Lung (tissue), 12 donors: Measurements from ENCODE around the gene ZDHHC24. TPM values are rescaled to one million over a fixed set of nuclear protein-coding genes. Genes with fewer than 3 reads are reported as not detected.

Experiments used
- ATAC-seq: fragments of 200-7000 bp; cut with Tn5 transposase; one replicate; pipeline ENCODE4 v1.9.1; 2020; ENCODE audit warnings: moderate number of reproducible peaks; ENCODE audit not compliant: insufficient read depth, low FRiP score
- DNase-seq, 3 donors: peaks; one replicate each; pipeline ENCODE4 v3.0.0-alpha.2; 2013 to 2017
- H3K27ac ChIP-seq, 2 donors: one replicate each; pipeline ENCODE4 v1.5.1; 2013; ENCODE audit warnings: mild to moderate bottlenecking in 2 of 2, moderate library complexity in 2 of 2, control low read depth in 1 of 2, inconsistent platforms in 1 of 2, low read depth in 1 of 2, low read length in 1 of 2
- H3K27me3 ChIP-seq, 3 donors: one replicate each; pipeline ENCODE4 v1.5.1; 2013; ENCODE audit warnings: low read length in 2 of 3; ENCODE audit not compliant: control insufficient read depth in 3 of 3, insufficient read depth in 3 of 3
- H3K36me3 ChIP-seq, 4 donors: one replicate each; pipeline ENCODE4 v1.5.1; 2013; ENCODE audit warnings: low read length in 4 of 4, mild to moderate bottlenecking in 1 of 4, moderate library complexity in 1 of 4; ENCODE audit not compliant: control insufficient read depth in 4 of 4, insufficient read depth in 4 of 4
- H3K4me1 ChIP-seq, 5 donors: one replicate each; pipeline ENCODE4 v1.5.1; 2013; ENCODE audit warnings: low read length in 5 of 5, mild to moderate bottlenecking in 2 of 5, moderate library complexity in 1 of 5; ENCODE audit not compliant: control insufficient read depth in 5 of 5, insufficient read depth in 5 of 5
- H3K4me3 ChIP-seq: one replicate; pipeline ENCODE4 v1.5.1; 2013; ENCODE audit warnings: mild to moderate bottlenecking, control low read depth, moderate library complexity
- H3K9ac ChIP-seq, 2 donors: one replicate each; pipeline ENCODE4 v1.5.1; 2013; ENCODE audit warnings: low read length in 2 of 2, control low read depth in 1 of 2; ENCODE audit not compliant: insufficient read depth in 1 of 2
- H3K9me3 ChIP-seq, 4 donors: one replicate each; pipeline ENCODE4 v1.5.1; 2013; ENCODE audit warnings: low read length in 3 of 4, mild to moderate bottlenecking in 1 of 4, moderate library complexity in 1 of 4; ENCODE audit not compliant: control insufficient read depth in 4 of 4, insufficient read depth in 3 of 4
- CTCF ChIP-seq: IDR thresholded peaks from 2 replicates; pipeline ENCODE4 v1.5.1; 2012; ENCODE audit warnings: mild to moderate bottlenecking; ENCODE audit errors: control extremely low read depth, extremely low read depth
- WGBS, 2 donors: extraction: QIAGEN DNeasy Blood & Tissue Kit; methylation state at CpG; one replicate each; pipeline ENCODE4 v1.1.7; 2013; 5-methylcytosine and 5-hydroxymethylcytosine counted together
- polyA plus RNA-seq, 2 donors: library from polyadenylated mRNA; stranded (reverse); fragments of 200-250 nt; gene quantifications; one replicate each; pipeline ENCODE4 v1.2.1, GENCODE V29; 2013
- total RNA-seq, 2 donors: library from RNA; depleted of rRNA in 1 of 2; stranded (reverse); fragments of >200 nt in 1 of 2; gene quantifications; one replicate each; pipeline ENCODE4 v1.2.1, GENCODE V29; 2014 to 2021
- donor health status: control.
- donor health status: control.
- donor health status: Bipolar disorder and iron deficiency.
- donor health status: healthy.
- donor health status: DM: yes; HTN: yes; CAD: no.

The ZDHHC24 gene
- total and polyA plus RNA-seq, 4 donors = 6.8 to 21.6 (median 11.5) TPM

- Histone ChIP-seq H3K9me3 (no peaks in the 10 kb centered on the region), H3K4me3 (no peak overlapping the region), H3K27me3 (peaks cover 0 to 2% (median under 1%) of the 10 kb centered on the region in 3 donors), H3K4me1 (peaks cover 0 to 13% (median 0%) of the 10 kb centered on the region in 5 donors), H3K27ac (no peak overlapping the region), H3K9ac (no peak overlapping the region), H3K36me3 (peaks cover 0 to 2% (median 0%) of the 10 kb centered on the region in 4 donors)
- ATAC-seq (no peak), DNase-seq (no peak)
- WGBS, 2 donors = 91 to 95% methylated on average over 9 to 10 of the region's 10 CpGs
- TF ChIP-seq CTCF = no peak
Measured at GRCh38 chr11:66563832-66564231, 18.0 kb upstream of the ZDHHC24 start.

GRCh38 chr11:66562907-66563583 lies 17.2 kb upstream of the ZDHHC24 start:
- H3K4me3 ChIP-seq = no peak overlapping the region
- no peaks in the 10 kb centered on the region for H3K9me3 ChIP-seq
- no peak overlapping the region for H3K9ac ChIP-seq
- peaks cover 0 to 9% (median 8%) of the 10 kb centered on the region in 3 donors for H3K27me3 ChIP-seq
- DNase-seq (no peak), ATAC-seq (no peak)
- WGBS, 2 donors = 92 to 94% methylated on average over 20 of the region's 20 CpGs
- H3K27ac ChIP-seq = no peak overlapping the region
- TF ChIP-seq CTCF = no peak
- H3K36me3 ChIP-seq = peaks cover 0 to 2% (median 0%) of the 10 kb centered on the region in 4 donors
- H3K4me1 ChIP-seq = peaks cover 0 to 8% (median 0%) of the 10 kb centered on the region in 5 donors

GRCh38 chr11:66562275-66562674 lies 16.4 kb upstream of the ZDHHC24 start:
- no peak for ATAC-seq
- Histone ChIP-seq H3K4me1 (peaks cover 0 to 4% (median 0%) of the 10 kb centered on the region in 5 donors), H3K9me3 (no peaks in the 10 kb centered on the region), H3K27ac (no peak overlapping the region), H3K9ac (no peak overlapping the region), H3K36me3 (peaks cover 0 to 2% (median 0%) of the 10 kb centered on the region in 4 donors), H3K4me3 (no peak overlapping the region), H3K27me3 (peaks cover 0 to 15% (median 12%) of the 10 kb centered on the region in 3 donors)
- WGBS, 2 donors = 74 to 85% methylated on average over 2 of the region's 2 CpGs
- DNase-seq = no peak
- TF ChIP-seq CTCF = no peak

- TF ChIP-seq CTCF = no peak
- 91 to 96% methylated on average over 9 of the region's 9 CpGs for WGBS, 2 donors
Measured at GRCh38 chr11:66561975-66562248, 16.1 kb upstream of the ZDHHC24 start.

More at GRCh38 chr11:66561975-66562248, 16.1 kb upstream of the ZDHHC24 start:
- no peaks in the 10 kb centered on the region for H3K9me3 ChIP-seq
- ATAC-seq (no peak), DNase-seq (no peak)
- no peak overlapping the region for H3K4me3 ChIP-seq
- H3K4me1 ChIP-seq = peaks cover 0 to 4% (median 0%) of the 10 kb centered on the region in 5 donors
- H3K9ac ChIP-seq = no peak overlapping the region
- no peak overlapping the region for H3K27ac ChIP-seq
- H3K27me3 ChIP-seq = peaks cover 0 to 15% (median 12%) of the 10 kb centered on the region in 3 donors
- H3K36me3 ChIP-seq = peaks cover 0 to under 1% (median 0%) of the 10 kb centered on the region in 4 donors
